PC-3 (cell line): Measurements from ENCODE around the gene CSH1. TPM values are rescaled to one million over a fixed set of nuclear protein-coding genes. Genes with fewer than 3 reads are reported as not detected.

ENCODE experiments used
- ATAC-seq: fragments of 200-7000 bp; cut with Tn5 transposase; 2 replicates; pipeline ENCODE4 v1.9.1; 2020; ENCODE audit warnings: mild to moderate bottlenecking, moderate library complexity
- BruUV-seq: library from RNA; stranded (reverse); fragments of 400-500 nt; replicated peaks from 2 replicates; lab custom pipeline; 2021; lab: Mats Ljungman, UMichigan
- CTCF ChIA-PET: fragments of 300-600 bp; sonication (Branson Sonifier 250); formaldehyde crosslinking; loops from one replicate; lab custom pipeline; 2022; ENCODE audit warnings: antibody characterized with exemption; lab: Charles Lee
- POLR2A ChIA-PET: fragments of 300-600 bp; sonication (Branson Sonifier 250); formaldehyde crosslinking; loops from one replicate; lab custom pipeline; 2022; ENCODE audit warnings: antibody characterized with exemption; ENCODE audit not compliant: unreplicated experiment; lab: Charles Lee
- DNase-seq: peaks from one replicate; pipeline ENCODE4 v3.0.0-alpha.2; 2015
- H2AFZ ChIP-seq: fragments of 300-600 bp; sonication (generic); 2 replicates; pipeline ENCODE4 v1.6.0; 2016; ENCODE audit warnings: antibody characterized with exemption, low read length
- H3F3A ChIP-seq: fragments of 300-600 bp; sonication (generic); one replicate; pipeline ENCODE4 v1.6.0; 2017; ENCODE audit warnings: antibody characterized with exemption, low read length, control low read depth, mild to moderate bottlenecking; ENCODE audit not compliant: unreplicated experiment
- H3K27ac ChIP-seq: fragments of 300-600 bp; sonication (generic); 2 replicates; pipeline ENCODE4 v1.5.1; 2016; ENCODE audit warnings: mild to moderate bottlenecking, low read length
- H3K27me3 ChIP-seq: fragments of 300-600 bp; sonication (generic); 2 replicates; pipeline ENCODE4 v1.6.1; 2016; ENCODE audit warnings: low read length, mixed read lengths
- H3K36me3 ChIP-seq: fragments of 300-600 bp; sonication (generic); 2 replicates; pipeline ENCODE4 v1.6.1; 2016; ENCODE audit warnings: low read depth, mixed run types, low read length, mixed read lengths
- H3K4me1 ChIP-seq: fragments of 300-600 bp; sonication (generic); 2 replicates; pipeline ENCODE4 v1.5.1; 2016; ENCODE audit warnings: low read length; ENCODE audit not compliant: insufficient read depth
- H3K4me2 ChIP-seq: fragments of 300-600 bp; sonication (generic); 2 replicates; pipeline ENCODE4 v1.6.0; 2016; ENCODE audit warnings: low read length
- H3K4me3 ChIP-seq: fragments of 300-600 bp; sonication (generic); 2 replicates; pipeline ENCODE4 v1.5.1; 2016; ENCODE audit warnings: mild to moderate bottlenecking, low read length, mixed read lengths
- H3K79me2 ChIP-seq: fragments of 300-600 bp; sonication (generic); 2 replicates; pipeline ENCODE4 v1.6.1; 2017; ENCODE audit warnings: low read length, mixed read lengths
- H3K9ac ChIP-seq: fragments of 300-600 bp; sonication (generic); 2 replicates; pipeline ENCODE4 v1.6.0; 2016; ENCODE audit warnings: mild to moderate bottlenecking, low read length
- H3K9me2 ChIP-seq: fragments of 300-600 bp; sonication (generic); replicated peaks from 2 replicates; pipeline ENCODE4 v1.6.1; 2016; ENCODE audit warnings: mixed run types, low read length, mixed read lengths
- H3K9me3 ChIP-seq: fragments of 300-600 bp; sonication (generic); 2 replicates; pipeline ENCODE4 v1.6.1; 2016; ENCODE audit warnings: low read length, mixed read lengths
- H4K20me1 ChIP-seq: fragments of 300-600 bp; sonication (generic); 2 replicates; pipeline ENCODE4 v1.6.1; 2016; ENCODE audit warnings: low read length, mixed read lengths
- CTCF ChIP-seq: fragments of 300-600 bp; sonication (generic); conservative IDR thresholded peaks from 2 replicates; pipeline ENCODE4 v1.5.1; 2017; ENCODE audit warnings: antibody characterized with exemption, low read depth, mild to moderate bottlenecking, low read length
- EZH2 ChIP-seq: fragments of 300-600 bp; sonication (generic); IDR thresholded peaks from one replicate; pipeline ENCODE4 v1.6.1; 2017; ENCODE audit warnings: antibody characterized with exemption, mild to moderate bottlenecking, low read length; ENCODE audit not compliant: unreplicated experiment
- EZH2phosphoT487 ChIP-seq: fragments of 300-600 bp; sonication (generic); IDR thresholded peaks from 2 replicates; pipeline ENCODE4 v1.6.1; 2018; ENCODE audit warnings: mild to moderate bottlenecking, antibody characterized with exemption, low read length, borderline replicate concordance
- intact Hi-C: fragments of 100-400 bp; cut with micrococcal nuclease; formaldehyde crosslinking; loops from 2 replicates; pipeline ENCODE4 v1.9.0; 2023
- total RNA-seq: library from RNA; depleted of rRNA; stranded (reverse); fragments of >200 nt; gene quantifications from 2 replicates; pipeline ENCODE4 v1.2.3, GENCODE V29; 2014

Gene CSH1
- total RNA-seq, 1 experiment from 2014 or later, result not detected

- no peak within 1 kb of the TSS for H2AFZ ChIP-seq
- ChIA-PET CTCF (interaction anchor here (0.6 kb wide), 1 partner anchor 232 kb away, joined by 7 read pairs; no protein-coding TSS in a partner anchor), POLR2A (no interaction called here)
- H3K9ac ChIP-seq, result no peak within 1 kb of the TSS
- TF ChIP-seq EZH2phosphoT487, result no peak
- no peak for TF ChIP-seq CTCF
- no peak for TF ChIP-seq EZH2
- H4K20me1 ChIP-seq, result no peaks in the 10 kb centered on the region
- H3K79me2 ChIP-seq, result no peaks in the 10 kb centered on the region
- H3K27ac ChIP-seq, result no peak within 1 kb of the TSS
- H3K9me3 ChIP-seq, result no peaks in the 10 kb centered on the region
- ATAC-seq (no peak), DNase-seq (no peak)
- H3K4me1 ChIP-seq, result no peaks in the 10 kb centered on the region
- H3K27me3 ChIP-seq, result no peaks in the 10 kb centered on the region
- no peak within 1 kb of the TSS for H3K4me3 ChIP-seq
- H3K36me3 ChIP-seq, result no peaks in the 10 kb centered on the region
- no peak within 1 kb of the TSS for H3K4me2 ChIP-seq
- no peaks in the 10 kb centered on the region for H3K9me2 ChIP-seq
- BruUV-seq, result no TSS peak
- no peaks in the 10 kb centered on the region for H3F3A ChIP-seq
- intact Hi-C loops, result no loop called here
These were observed 35.7 kb upstream of the CSH1 start, which contains the start of gene CD79B for GRCh38 chr17:63931981-63932561. CD79B (minus strand) TSS chr17:63932331; CDS start chr17:63932261, 70 bp downstream.

GRCh38 chr17:63930951-63931575 lies 34.7 kb upstream of the CSH1 start:
- H3K27me3 ChIP-seq, result no peaks in the 10 kb centered on the region
- TF ChIP-seq EZH2phosphoT487 (no peak), EZH2 (no peak), CTCF (no peak)
- no peak overlapping the region for H3K27ac ChIP-seq
- no TSS peak for BruUV-seq
- intact Hi-C loops, result no loop called here
- DNase-seq (no peak), ATAC-seq (peak; percentile 27; the same call in 1 of the 2 replicates)
- no peaks in the 10 kb centered on the region for H3F3A ChIP-seq
- H3K79me2 ChIP-seq, result no peaks in the 10 kb centered on the region
- no peaks in the 10 kb centered on the region for H3K9me3 ChIP-seq
- no peak overlapping the region for H3K9ac ChIP-seq
- CTCF ChIA-PET, result no interaction called here
- H3K4me2 ChIP-seq, result no peak overlapping the region
- POLR2A ChIA-PET, result no interaction called here
- no peak overlapping the region for H3K4me3 ChIP-seq
- H3K9me2 ChIP-seq, result no peaks in the 10 kb centered on the region
- no peaks in the 10 kb centered on the region for H3K4me1 ChIP-seq
- H3K36me3 ChIP-seq, result no peaks in the 10 kb centered on the region
- no peaks in the 10 kb centered on the region for H4K20me1 ChIP-seq
- no peak overlapping the region for H2AFZ ChIP-seq
